B cell (primary cell): ENCODE measurements around the gene ZNF579. TPM values are rescaled to one million over a fixed set of nuclear protein-coding genes. Genes with fewer than 3 reads are reported as not detected.
"Not testable (repeated sequence)": the region's sequence is repeated elsewhere in the genome, so short reads cannot be mapped to it uniquely, and the experiment has no call there.

ENCODE experiments used
- ATAC-seq: fragments of 200-7000 bp; cut with Tn5 transposase; one replicate; pipeline ENCODE4 v1.10.0; 2021; ENCODE audit warnings: low read depth, mild to moderate bottlenecking, moderate number of reproducible peaks, moderate library complexity
- CTCF ChIA-PET: fragments of 350-600 bp; sonication (Branson Sonifier 250); formaldehyde crosslinking; loops from one replicate; lab custom pipeline; 2021; ENCODE audit warnings: antibody characterized with exemption, inconsistent platforms; lab: Charles Lee
- POLR2A ChIA-PET: fragments of 350-600 bp; sonication (Branson Sonifier 250); formaldehyde crosslinking; loops from one replicate; lab custom pipeline; 2021; ENCODE audit warnings: antibody characterized with exemption; lab: Charles Lee
- DNase-seq: peaks from one replicate; pipeline ENCODE4 v3.0.0; 2013
- H2AFZ ChIP-seq: 2 replicates; pipeline ENCODE4 v1.6.1; 2012; ENCODE audit warnings: mild to moderate bottlenecking, low read depth, low read length; ENCODE audit not compliant: insufficient read depth, poor library complexity, severe bottlenecking
- H3K27ac ChIP-seq, 2 donors: 1 replicate in 1 of 2; 2 replicates in 1 of 2; pipeline ENCODE4 v1.5.1; 2012 to 2013; ENCODE audit warnings: low read length in 2 of 2, mild to moderate bottlenecking in 2 of 2, moderate library complexity in 1 of 2
- H3K27me3 ChIP-seq, 4 experiments: fragments of 200-600 bp in 1 of 4; sonication (generic) in 1 of 4; replicated peaks in 1 of 4; 1 replicate in 2 of 4; 2 replicates in 2 of 4; pipeline versions ENCODE4 v1.6.1 to v1.7.0; 2013 to 2016; ENCODE audit warnings: low read length in 3 of 4, mild to moderate bottlenecking in 2 of 4, mixed read lengths in 1 of 4, moderate library complexity in 1 of 4; ENCODE audit not compliant: insufficient read depth in 4 of 4, control insufficient read depth in 3 of 4; ENCODE audit errors: control extremely low read depth in 1 of 4
- H3K36me3 ChIP-seq, 2 experiments: replicated peaks in 1 of 2; 1 replicate in 1 of 2; 2 replicates in 1 of 2; pipeline versions ENCODE4 v1.6.1 to v1.7.1; 2013; ENCODE audit warnings: low read length in 1 of 2; ENCODE audit not compliant: insufficient read depth in 2 of 2, control insufficient read depth in 1 of 2; ENCODE audit errors: control extremely low read depth in 1 of 2, extremely low read depth in 1 of 2
- H3K4me1 ChIP-seq, 2 donors: fragments of 200-600 bp in 1 of 2; sonication (generic) in 1 of 2; 1 replicate in 1 of 2; 2 replicates in 1 of 2; pipeline versions ENCODE4 v1.5.1 to v1.6.1; 2013 to 2017; ENCODE audit warnings: low read length in 2 of 2; ENCODE audit not compliant: control insufficient read depth in 2 of 2, insufficient read depth in 2 of 2
- H3K4me2 ChIP-seq: replicated peaks from 2 replicates; pipeline ENCODE3; 2012; ENCODE audit warnings: mild to moderate bottlenecking, low read depth, low read length; ENCODE audit not compliant: poor library complexity, severe bottlenecking
- H3K4me3 ChIP-seq, 5 experiments: fragments of 200-600 bp in 1 of 5; sonication (generic) in 1 of 5; 1 replicate in 3 of 5; 2 replicates in 2 of 5; pipeline versions ENCODE4 v1.5.1 to v1.7.0; 2011 to 2016; ENCODE audit warnings: low read length in 4 of 5, mild to moderate bottlenecking in 4 of 5, low read depth in 2 of 5, control low read depth in 1 of 5, moderate library complexity in 1 of 5; ENCODE audit not compliant: insufficient read depth in 1 of 5; ENCODE audit errors: control extremely low read depth in 1 of 5, extremely low read depth in 1 of 5
- H3K79me2 ChIP-seq: fragments of 200-600 bp; sonication (generic); one replicate; pipeline ENCODE4 v1.6.0; 2016; ENCODE audit warnings: low read length; ENCODE audit not compliant: control insufficient read depth, insufficient read depth
- H3K9ac ChIP-seq: fragments of 200-600 bp; sonication (generic); 2 replicates; pipeline ENCODE4 v1.6.1; 2017; ENCODE audit warnings: mild to moderate bottlenecking, low read length, moderate library complexity
- H3K9me3 ChIP-seq, 3 donors: one replicate each; pipeline versions ENCODE4 v1.6.1 to v1.7.1; 2013; ENCODE audit warnings: low read length in 2 of 3; ENCODE audit not compliant: control insufficient read depth in 2 of 3, insufficient read depth in 1 of 3; ENCODE audit errors: control extremely low read depth in 1 of 3
- H4K20me1 ChIP-seq: 2 replicates; pipeline ENCODE4 v1.6.0; 2012; ENCODE audit warnings: mild to moderate bottlenecking, low read length; ENCODE audit not compliant: insufficient read depth, control insufficient read depth, poor library complexity, severe bottlenecking
- H3K27ac Mint-ChIP-seq: one replicate; pipeline ENCODE4 v1.8.0; 2021; ENCODE audit warnings: mixed read lengths
- H3K27me3 Mint-ChIP-seq: one replicate; pipeline ENCODE4 v1.8.0; 2021; ENCODE audit warnings: mixed read lengths
- H3K4me1 Mint-ChIP-seq: one replicate; pipeline ENCODE4 v1.8.0; 2021; ENCODE audit warnings: mixed read lengths
- H3K4me3 Mint-ChIP-seq: one replicate; pipeline ENCODE4 v1.8.0; 2021; ENCODE audit warnings: mixed read lengths
- H3K9me3 Mint-ChIP-seq: one replicate; pipeline ENCODE4 v1.8.0; 2022; ENCODE audit warnings: mixed read lengths; ENCODE audit not compliant: insufficient read depth
- EZH2 ChIP-seq: IDR thresholded peaks from 2 replicates; pipeline ENCODE4 v1.6.1; 2012; ENCODE audit warnings: borderline replicate concordance, low read depth, mild to moderate bottlenecking, moderate library complexity, low read length; ENCODE audit not compliant: insufficient read depth, poor library complexity, severe bottlenecking
- WGBS: methylation state at CpG from one replicate; pipeline ENCODE4 v1.1.5; 2013; ENCODE audit warnings: missing lambda C conversion rate; ENCODE audit not compliant: insufficient coverage; 5-methylcytosine and 5-hydroxymethylcytosine counted together
- intact Hi-C: fragments of 100-400 bp; cut with micrococcal nuclease; formaldehyde crosslinking; loops from one replicate; pipeline ENCODE4 v1.10.0; 2022
- polyA plus RNA-seq: library from polyadenylated mRNA; depleted of rRNA; stranded (reverse); fragments of >200 nt; gene quantifications from 2 replicates; pipeline ENCODE4 v1.2.3, GENCODE V29; 2012
- total RNA-seq, 2 donors: library from RNA; stranded (reverse); fragments of 120-200 nt in 1 of 2; gene quantifications; 1 replicate in 1 of 2; 2 replicates in 1 of 2; pipeline versions ENCODE4 v1.2.3 to v1.2.4, GENCODE V29; 2013 to 2022

The ZNF579 gene
- total and polyA plus RNA-seq, 2 donors (not counting 1 experiment from before 2014, with no cell fraction given), result 3.7 to 10.3 TPM

- CTCF ChIA-PET, result no interaction called here
- POLR2A ChIA-PET, result no interaction called here
- WGBS, result 81% methylated on average over 10 of the region's 12 CpGs
Measured at GRCh38 chr19:55535173-55535964, 45.3 kb downstream of the ZNF579 start.

DNA sequence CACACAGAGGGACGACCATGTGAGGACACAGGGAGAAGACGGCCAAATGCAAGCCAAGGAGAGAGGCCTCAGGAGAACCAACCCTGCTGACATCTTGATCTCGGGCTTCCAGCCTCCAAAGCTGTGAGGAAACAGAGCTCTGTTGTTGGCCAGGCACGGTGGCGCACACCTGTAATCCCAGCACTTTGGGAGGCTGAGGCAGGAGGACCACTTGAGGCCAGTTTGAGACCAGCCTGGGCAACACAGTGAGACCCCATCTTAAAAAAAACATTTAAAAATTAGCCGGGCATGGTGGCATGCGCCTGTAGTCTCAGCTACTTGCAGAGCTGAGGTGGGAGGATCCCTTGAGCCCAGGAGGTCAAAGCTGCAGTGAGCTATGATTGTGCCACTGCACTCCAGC, 46.4 kb downstream of the ZNF579 start:
- intact Hi-C loops, H4K20me1 ChIP-seq, H3K4me1 ChIP-seq, H3K27ac ChIP-seq, ATAC-seq, H3K9me3 ChIP-seq, H3K4me3 ChIP-seq, H3K27ac Mint-ChIP-seq, H3K9ac ChIP-seq, H3K27me3 ChIP-seq, H3K4me3 Mint-ChIP-seq, H3K4me1 Mint-ChIP-seq, H3K9me3 Mint-ChIP-seq, H3K36me3 ChIP-seq, H3K79me2 ChIP-seq, DNase-seq, H2AFZ ChIP-seq, H3K27me3 Mint-ChIP-seq, POLR2A ChIA-PET, H3K4me2 ChIP-seq: not testable (repeated sequence)
- 86% methylated on average over 6 of the region's 7 CpGs for WGBS
- CTCF ChIA-PET, result interaction anchor here (0.7 kb wide), 1 partner anchor 57 kb away, joined by 4 read pairs; no protein-coding TSS in a partner anchor

More at GRCh38 chr19:55535173-55535964, 45.3 kb downstream of the ZNF579 start:
- H3K4me1 Mint-ChIP-seq, result no peaks in the 10 kb centered on the region
- H3K79me2 ChIP-seq, result no peaks in the 10 kb centered on the region
- no peak overlapping the region for H3K27ac Mint-ChIP-seq
- no peak overlapping the region for H3K4me3 Mint-ChIP-seq
- H3K9me3 ChIP-seq, result no peaks in the 10 kb centered on the region
- no peak overlapping the region for H2AFZ ChIP-seq
- no peak overlapping the region for H3K9ac ChIP-seq
- no peaks in the 10 kb centered on the region for H3K9me3 Mint-ChIP-seq
- H3K27me3 ChIP-seq, result no peaks in the 10 kb centered on the region
- no peak overlapping the region for H3K4me2 ChIP-seq
- ATAC-seq, result no peak
- intact Hi-C loops, result no loop called here
- DNase-seq, result no peak
- no peak overlapping the region for H3K4me3 ChIP-seq
- no peaks in the 10 kb centered on the region for H3K36me3 ChIP-seq
- no peaks in the 10 kb centered on the region for H4K20me1 ChIP-seq
- H3K27ac ChIP-seq, result no peak overlapping the region
- TF ChIP-seq EZH2, result no peak
- no peaks in the 10 kb centered on the region for H3K4me1 ChIP-seq
- H3K27me3 Mint-ChIP-seq, result peaks cover 4% of the 10 kb centered on the region
